HG03095 (cell line): ENCODE results near the gene VANGL1.
"Not testable (repeated sequence)": the region's sequence is repeated elsewhere in the genome, so short reads cannot be mapped to it uniquely, and the experiment has no call there.

ENCODE experiments used
- ATAC-seq: cut with Tn5 transposase; IDR thresholded peaks from one replicate; pipeline ENCODE4 v1.9.1; 2021; ENCODE audit warnings: moderate library complexity; ENCODE audit not compliant: unreplicated experiment

The VANGL1 gene

DNA sequence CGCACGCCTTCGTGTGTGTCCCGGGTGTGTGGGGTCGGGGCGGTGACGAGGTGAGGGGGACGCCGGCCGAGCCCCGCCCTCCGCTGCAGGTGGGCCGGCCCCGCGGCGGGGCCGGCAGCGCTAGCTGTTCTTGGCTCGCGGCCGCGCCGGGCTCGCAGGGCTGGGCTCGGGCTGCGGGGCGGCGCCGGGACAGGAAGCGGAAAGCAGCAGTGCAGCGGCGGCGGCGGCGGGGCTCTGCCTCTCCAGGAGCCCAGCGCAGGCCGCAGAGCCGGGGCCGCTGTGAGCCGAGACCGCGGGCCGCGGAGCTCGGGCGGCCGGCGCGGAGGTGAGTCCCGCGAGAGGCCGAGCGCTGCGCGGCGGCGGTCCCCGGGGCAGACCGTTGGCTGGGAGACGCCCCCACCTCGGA lies at the start of gene VANGL1:
VANGL1 (plus strand) TSS at position 209 of the 406 bp plus-strand sequence. CDS start 9,444 bp downstream, outside the sequence.
- peak; percentile 53 for ATAC-seq

DNA sequence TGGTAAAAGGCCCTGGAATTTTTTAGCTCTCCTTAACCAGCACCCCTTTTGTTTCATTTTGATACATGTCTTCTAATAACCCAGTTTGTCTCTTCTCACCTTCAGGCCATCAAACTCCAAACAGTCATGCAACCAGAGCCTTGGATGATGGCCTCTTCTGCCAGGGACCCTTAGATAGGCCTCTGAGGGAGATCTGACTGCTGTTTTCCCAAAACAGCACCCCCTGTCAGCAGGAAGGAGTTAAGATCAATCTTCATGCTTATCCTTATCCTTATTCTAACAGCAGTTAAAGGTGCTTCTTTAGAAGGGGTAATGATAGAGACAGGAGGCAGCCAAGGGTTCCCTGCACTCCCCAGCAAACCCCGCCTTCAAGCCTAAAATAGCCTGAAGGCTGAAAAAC lies 49.5 kb upstream of the VANGL1 start:
- ATAC-seq, result no peak

- no peak for ATAC-seq
Observed at GRCh38 chr1:115593365-115594259, 48.2 kb upstream of the VANGL1 start.

DNA sequence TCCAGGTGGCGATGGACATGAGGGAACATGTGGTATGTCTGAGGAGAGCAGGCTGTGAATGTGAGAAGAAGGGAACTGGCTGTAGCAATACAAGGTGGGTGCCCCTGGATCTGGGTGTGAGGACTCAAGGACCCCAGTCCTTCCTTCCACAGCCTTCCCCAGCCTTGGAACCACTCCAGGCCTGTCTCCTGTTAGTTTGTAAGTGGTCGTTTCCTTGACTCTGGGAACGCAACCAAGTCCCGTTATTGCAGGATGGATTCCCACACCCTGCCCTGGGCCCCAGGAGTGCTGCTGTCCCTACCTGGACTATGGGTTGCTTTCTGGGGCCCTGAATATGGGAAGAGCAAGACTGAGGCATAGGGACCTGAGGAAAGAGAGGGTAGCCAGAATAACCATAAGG lies 47.2 kb upstream of the VANGL1 start:
- ATAC-seq, result no peak

DNA sequence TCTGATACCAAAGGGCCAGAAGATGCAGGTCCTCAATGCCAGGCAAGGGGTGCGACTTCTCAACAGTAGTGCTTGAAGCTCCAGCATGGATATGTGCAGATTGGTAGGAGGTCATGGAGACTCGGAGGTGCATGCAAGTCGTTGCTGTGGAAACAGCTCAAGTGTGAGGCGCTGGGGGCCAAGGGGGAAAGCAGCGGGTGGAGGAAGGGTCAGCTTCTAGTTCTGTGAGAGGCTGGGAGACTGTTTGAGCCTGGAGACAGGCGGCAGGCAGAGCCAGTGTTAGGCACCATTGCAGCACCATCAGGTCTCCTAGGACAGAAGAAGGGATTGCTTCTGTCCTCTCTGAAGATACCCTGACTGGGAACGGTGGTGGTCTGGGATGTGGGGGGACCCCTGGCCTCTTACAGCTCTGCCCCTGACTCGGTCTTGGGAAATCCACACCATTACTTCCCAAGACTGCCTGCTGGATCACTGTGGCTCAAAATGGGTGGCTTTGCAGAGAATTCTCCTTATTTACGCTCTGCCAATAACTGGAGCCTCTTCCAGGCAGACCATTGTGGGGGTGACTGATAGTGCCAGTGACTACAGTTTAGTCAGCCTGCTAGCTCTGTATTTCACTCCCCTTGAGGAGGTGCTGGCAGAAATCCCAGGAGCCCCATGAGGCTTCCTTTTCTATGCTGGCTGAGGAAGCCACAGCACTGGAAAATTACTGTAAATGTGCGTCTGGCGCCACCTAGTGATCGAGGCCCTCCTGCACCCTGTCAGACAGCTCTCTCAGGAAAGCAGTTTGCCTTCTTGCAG lies 46.3 kb upstream of the VANGL1 start:
- ATAC-seq, result peak; percentile 69

DNA sequence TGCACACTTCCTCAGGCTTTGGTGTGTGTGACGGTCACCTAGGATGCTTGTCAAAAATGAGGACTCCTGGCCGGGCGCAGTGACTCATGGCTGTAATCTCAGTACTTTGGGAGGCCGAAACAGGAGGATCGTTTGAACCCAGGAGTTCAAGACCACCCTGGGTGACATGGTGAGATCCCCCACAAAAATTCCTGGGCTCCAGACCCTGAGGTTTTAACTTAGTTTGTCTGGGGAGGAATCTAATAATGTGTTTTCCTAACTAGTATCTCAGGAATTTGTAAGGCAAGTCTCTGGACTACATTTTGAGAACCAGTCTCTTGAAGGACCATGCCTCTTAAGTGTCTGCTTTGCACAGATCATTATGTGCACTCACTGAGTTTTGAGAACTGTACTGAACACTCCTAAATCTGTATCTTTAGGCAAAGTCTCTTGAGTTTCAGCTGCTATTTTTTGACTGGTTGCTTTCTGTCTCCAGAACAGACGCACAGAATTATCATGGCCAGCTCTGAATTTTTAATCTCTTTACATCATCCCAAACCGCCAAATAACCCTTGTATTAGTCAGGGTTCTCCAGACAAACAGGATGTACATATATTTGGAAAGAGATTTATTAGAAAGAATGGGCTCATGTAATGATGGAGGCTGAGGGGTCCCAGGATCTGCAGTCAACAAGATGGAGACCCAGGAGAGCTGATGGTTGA lies 45.5 kb upstream of the VANGL1 start:
- no peak for ATAC-seq

GRCh38 chr1:115604508-115604907 lies 37.3 kb upstream of the VANGL1 start:
- no peak for ATAC-seq

GRCh38 chr1:115606305-115606704 lies 35.5 kb upstream of the VANGL1 start:
- no peak for ATAC-seq

DNA sequence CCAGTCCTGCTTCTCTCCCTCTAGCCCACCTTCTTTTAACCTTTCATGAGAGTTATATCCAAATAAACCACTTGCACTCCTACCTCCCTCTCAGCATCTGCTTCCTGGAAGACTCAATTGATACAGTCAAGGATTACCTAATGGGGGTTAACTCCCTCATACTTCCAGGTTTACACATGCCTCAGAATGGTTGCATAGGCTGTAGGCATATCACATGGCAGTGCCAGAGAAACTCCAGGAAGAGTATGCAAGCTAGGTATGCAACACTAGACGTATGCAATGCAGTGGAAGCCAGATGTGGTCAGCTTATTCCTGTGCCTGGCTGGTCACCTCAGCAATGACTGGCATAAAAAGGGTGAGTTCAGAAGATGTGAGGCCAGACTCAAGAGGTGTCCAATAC lies 32.7 kb upstream of the VANGL1 start:
- no peak for ATAC-seq

DNA sequence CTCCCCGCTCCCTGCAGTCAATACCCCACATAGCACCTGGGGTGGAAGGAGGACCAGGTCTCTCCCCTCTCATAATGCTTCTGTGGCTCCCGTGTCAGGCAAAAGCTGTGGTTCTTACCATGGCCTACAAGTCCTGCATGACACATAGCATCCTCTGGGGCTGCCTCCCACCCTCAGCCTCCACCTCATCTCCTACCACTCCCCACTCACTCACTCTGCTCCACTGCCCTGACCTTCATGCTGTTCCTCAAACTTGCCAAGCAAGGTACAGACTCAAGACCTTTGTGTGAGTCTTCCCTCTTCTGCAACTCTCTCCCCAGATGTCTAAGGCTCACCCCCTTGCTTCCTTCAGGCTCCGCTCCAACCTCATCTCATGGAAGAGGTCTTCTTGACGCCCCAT lies 28.0 kb upstream of the VANGL1 start:
- no peak for ATAC-seq

GRCh38 chr1:115620453-115620852 lies 21.3 kb upstream of the VANGL1 start:
- no peak for ATAC-seq

DNA sequence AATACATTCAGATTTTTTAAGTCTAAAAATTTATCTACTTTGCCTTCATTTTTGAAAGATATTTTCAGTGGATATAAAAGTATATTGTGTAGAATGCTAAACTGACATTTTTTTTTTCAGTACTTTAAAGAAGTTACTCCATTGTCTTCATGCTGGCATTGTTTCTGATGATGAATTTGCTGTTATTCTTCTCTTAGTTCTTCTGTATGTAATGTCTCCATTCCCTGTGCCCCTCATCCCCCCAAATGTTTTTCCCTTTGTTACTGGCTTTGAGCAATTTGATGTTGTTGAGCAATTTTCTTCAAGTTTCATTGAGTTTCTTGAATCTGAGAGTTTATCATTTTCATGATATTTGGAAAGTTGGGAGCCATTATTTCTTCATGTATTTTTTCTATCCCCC lies 20.8 kb upstream of the VANGL1 start:
- ATAC-seq, result no peak

DNA sequence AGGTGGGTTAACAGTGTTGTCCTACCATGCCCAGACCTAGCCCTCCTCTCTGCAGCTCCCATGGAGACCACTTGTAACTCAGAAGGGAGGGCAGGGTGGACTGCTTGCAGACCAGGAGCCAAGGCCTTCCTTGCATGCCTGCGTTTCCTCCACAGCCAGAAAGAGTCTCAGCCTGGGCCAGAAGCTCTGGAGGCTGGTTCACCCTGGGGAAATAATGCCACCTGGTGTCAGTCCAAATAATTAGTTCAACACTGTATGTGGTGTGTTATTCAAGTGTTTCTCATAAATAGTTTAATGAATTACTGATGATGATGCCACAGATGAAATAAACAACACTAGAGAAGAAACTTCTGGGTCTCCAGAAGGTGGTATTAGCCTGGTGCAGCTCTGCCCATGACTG lies 16.9 kb upstream of the VANGL1 start:
- ATAC-seq, result no peak

DNA sequence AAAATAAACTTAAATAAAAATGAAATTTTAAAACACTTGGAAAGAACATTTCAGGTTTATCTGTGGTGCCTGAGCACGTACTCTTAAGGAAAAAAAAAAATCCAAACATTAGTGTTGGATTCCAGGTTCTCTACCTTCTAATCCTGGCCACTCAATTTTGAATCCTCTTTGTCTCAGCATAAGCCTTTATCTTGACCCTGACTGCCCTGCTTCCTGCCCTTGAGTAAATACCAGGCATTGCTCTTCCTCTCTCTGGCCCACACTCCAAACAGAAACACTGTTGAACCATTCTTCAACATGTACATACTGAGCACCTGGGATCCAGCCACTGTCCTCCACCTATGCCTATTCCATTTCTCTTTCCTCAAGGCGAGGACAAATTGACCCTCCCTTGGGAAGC lies 11.4 kb upstream of the VANGL1 start:
- no peak for ATAC-seq

DNA sequence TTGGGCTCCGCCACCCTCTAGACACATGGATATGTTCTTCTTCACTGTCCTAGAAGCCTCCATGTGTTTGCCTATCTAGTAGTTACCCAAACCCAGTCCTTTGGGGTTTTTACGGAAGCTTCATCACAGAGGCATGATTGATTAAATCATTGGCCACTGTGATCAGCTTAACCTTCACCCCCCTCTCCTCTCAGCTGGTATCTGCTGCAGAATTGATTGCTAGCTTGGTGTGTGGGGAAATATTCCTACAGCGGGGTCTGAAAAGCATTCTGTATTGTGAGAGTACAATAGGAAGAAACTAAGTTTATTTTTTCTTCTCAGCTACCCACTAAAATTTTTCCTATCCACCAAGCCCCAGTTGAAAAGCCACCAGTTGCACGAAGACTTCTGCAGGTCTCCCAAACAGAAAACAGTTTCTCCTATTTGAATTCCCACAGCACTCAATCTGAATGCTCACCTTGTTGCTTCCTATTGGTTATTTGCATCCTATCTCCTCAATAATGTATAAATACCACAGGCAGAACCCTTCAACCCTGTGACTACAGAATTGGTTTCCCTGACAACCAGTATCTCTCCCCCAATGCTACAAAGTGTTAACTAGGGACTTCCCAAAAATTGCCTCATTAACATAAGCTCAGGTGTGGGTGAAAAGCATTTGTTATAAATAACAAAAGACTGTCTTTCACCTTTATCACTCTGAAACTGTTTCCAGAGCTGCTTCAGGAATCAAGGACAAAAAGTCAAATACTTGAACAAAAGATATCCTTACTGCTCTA lies 9.3 kb upstream of the VANGL1 start:
- no peak for ATAC-seq

DNA sequence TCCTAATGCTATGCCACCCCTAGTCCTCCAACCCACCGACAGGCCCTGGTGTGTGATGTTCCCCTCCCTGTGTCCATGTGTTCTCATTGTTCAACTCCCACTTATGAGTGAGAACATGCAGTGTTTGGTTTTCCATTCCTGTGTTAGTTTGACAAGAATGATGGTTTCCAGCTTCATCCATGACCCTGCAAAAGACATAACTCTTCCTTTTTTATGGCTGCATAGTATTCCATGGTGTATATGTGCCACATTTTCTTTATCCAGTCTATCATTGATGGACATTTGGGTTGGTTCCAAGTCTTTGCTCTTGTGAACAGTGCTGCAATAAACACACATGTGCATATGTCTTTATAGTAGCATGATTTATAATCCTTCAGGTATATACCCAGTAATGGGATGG lies 8.2 kb upstream of the VANGL1 start:
- not testable (repeated sequence) for ATAC-seq

- ATAC-seq, result not testable (repeated sequence)
Observed at GRCh38 chr1:115637247-115637646, 4.5 kb upstream of the VANGL1 start.

DNA sequence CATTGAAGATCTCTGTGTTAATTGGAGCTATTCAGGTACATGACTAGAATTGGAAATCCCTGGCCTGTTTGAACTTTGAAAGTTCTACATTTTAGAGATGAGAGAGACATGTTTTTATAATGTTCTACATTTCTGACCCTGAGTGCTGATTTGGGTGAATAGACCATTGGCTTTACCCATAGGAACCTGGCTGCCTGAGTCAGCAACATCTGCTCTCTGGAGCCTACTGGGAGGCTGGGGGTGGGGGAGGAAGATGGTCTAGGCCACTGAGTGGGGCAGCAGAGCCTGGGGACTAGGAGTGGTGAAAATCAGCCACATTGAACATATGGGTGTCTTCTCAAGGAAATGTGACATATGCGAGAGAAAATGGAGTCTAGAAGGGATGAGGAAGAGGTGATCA lies 1.4 kb upstream of the VANGL1 start:
- ATAC-seq, result no peak

- ATAC-seq, result peak; percentile 55
Observed at GRCh38 chr1:115642168-115643072, 650 bp downstream of the VANGL1 start.

DNA sequence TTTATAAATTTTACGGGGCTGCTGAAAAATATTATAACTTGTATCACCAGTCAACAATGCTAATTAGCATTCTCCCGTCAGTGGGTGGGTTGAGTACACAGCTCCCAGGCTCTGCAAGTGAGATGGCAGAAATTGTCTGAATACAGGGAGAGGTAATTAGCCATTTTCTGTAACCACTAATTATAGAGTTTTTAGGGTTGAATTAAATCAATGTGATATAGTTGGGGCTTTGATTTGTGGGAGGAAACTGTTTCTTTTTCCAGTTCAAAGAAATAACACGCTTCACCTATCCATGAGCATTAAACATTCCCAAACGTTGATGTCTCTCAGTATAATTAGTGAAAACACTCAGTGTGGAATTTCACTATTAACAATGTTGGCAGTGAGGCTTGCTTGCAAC lies 1.5 kb downstream of the VANGL1 start:
- ATAC-seq, result no peak
